ENCODE measurements around the gene SLC37A2.

The SLC37A2 gene

GRCh38 chr11:125138966-125139365 is 75.9 kb downstream of the SLC37A2 start:
- no peak for DNase-seq
- no peak for TF ChIP-seq CTCF (IDR thresholded peaks at IDR 0.05; ENCODE audit: low read depth, low read length)
- no peaks in the 10 kb centered on the region for H3K9me3 ChIP-seq
- H3K4me3 ChIP-seq (ENCODE audit: low read depth, low read length) = no peak overlapping the region
- no peaks in the 10 kb centered on the region for H3K36me3 ChIP-seq
- H3K27me3 ChIP-seq = peaks cover 15% of the 10 kb centered on the region
- H3K4me1 ChIP-seq = no peaks in the 10 kb centered on the region

DNA sequence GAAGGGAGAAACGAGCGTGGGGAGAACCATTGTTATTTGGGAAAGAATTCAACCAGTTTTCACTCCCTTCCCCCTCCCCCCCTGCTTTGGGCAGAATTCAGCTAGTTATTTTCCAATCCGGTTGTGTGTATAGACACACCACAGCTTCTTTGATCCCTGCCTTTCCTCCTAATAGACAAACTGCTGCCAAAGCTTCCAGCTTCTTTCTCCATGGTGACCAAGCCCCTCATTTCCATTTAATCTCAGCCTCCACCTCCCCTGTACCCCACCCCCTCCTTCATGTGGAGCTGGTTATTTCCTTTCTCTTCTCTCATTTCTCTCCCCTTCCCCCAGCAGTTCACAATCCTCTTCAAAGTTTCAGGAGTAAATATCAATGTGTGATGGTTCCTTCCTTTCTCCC is 76.7 kb downstream of the SLC37A2 start:
- no peak for DNase-seq
- H3K9me3 ChIP-seq = no peaks in the 10 kb centered on the region
- H3K36me3 ChIP-seq = no peaks in the 10 kb centered on the region
- peaks cover 20% of the 10 kb centered on the region for H3K27me3 ChIP-seq
- no peak for TF ChIP-seq CTCF (IDR thresholded peaks at IDR 0.05; ENCODE audit: low read depth, low read length)
- H3K4me1 ChIP-seq = no peaks in the 10 kb centered on the region
- no peak overlapping the region for H3K4me3 ChIP-seq (ENCODE audit: low read depth, low read length)
